Measurements from ENCODE around the gene NARF.

- TF ChIP-seq CTCF (IDR thresholded peaks at IDR 0.05; ENCODE audit: low read depth, low read length, poor library complexity, severe bottlenecking) = no peak
- no peak for TF ChIP-seq EZH2phosphoT487 (IDR thresholded peaks at IDR 0.05; ENCODE audit: borderline replicate concordance, low read length)
Measured at GRCh38 chr17:82493226-82493781, 34.8 kb downstream of the NARF start.

All from DOHH2 (cell line).